ENCODE results near the gene ALOX12B.
"Not testable (repeated sequence)": the region's sequence is repeated elsewhere in the genome, so short reads cannot be mapped to it uniquely, and the experiment has no call there.

Gene ALOX12B

GRCh38 chr17:8119581-8120519 lies 32.3 kb upstream of the ALOX12B start:
- DNase-seq: peak; percentile 95
- in situ Hi-C loops (cut with HindIII; ENCODE audit: low pct_ligation_motif_present, low pct_unique_long_range_greater_than_20kb, low sequenced_read_pairs): no loop called here

GRCh38 chr17:8118769-8119580 lies 31.5 kb upstream of the ALOX12B start:
- in situ Hi-C loops (cut with HindIII; ENCODE audit: low pct_ligation_motif_present, low pct_unique_long_range_greater_than_20kb, low sequenced_read_pairs): no loop called here
- DNase-seq: peak; percentile 88

- in situ Hi-C loops (cut with HindIII; ENCODE audit: low pct_ligation_motif_present, low pct_unique_long_range_greater_than_20kb, low sequenced_read_pairs): no loop called here
- peak; percentile 83 for DNase-seq
Observed at GRCh38 chr17:8117980-8118768, 30.7 kb upstream of the ALOX12B start, which contains the start of gene ALOXE3. TSS of gene ALOXE3 (minus strand) at chr17:8118514. CDS start at chr17:8117990, 524 bp downstream.

GRCh38 chr17:8117367-8117979 lies 30.0 kb upstream of the ALOX12B start:
- in situ Hi-C loops (cut with HindIII; ENCODE audit: low pct_ligation_motif_present, low pct_unique_long_range_greater_than_20kb, low sequenced_read_pairs): no loop called here
- peak; percentile 26 for DNase-seq

- in situ Hi-C loops (cut with HindIII; ENCODE audit: low pct_ligation_motif_present, low pct_unique_long_range_greater_than_20kb, low sequenced_read_pairs): no loop called here
- no peak for DNase-seq
Observed at GRCh38 chr17:8116776-8117175, 29.3 kb upstream of the ALOX12B start.

GRCh38 chr17:8110907-8111306 lies 23.4 kb upstream of the ALOX12B start:
- in situ Hi-C loops (cut with HindIII; ENCODE audit: low pct_ligation_motif_present, low pct_unique_long_range_greater_than_20kb, low sequenced_read_pairs): no loop called here
- no peak for DNase-seq

- in situ Hi-C loops (cut with HindIII; ENCODE audit: low pct_ligation_motif_present, low pct_unique_long_range_greater_than_20kb, low sequenced_read_pairs): no loop called here
- DNase-seq: no peak
Observed at GRCh38 chr17:8110456-8110804, 22.9 kb upstream of the ALOX12B start.

- in situ Hi-C loops (cut with HindIII; ENCODE audit: low pct_ligation_motif_present, low pct_unique_long_range_greater_than_20kb, low sequenced_read_pairs): no loop called here
- peak; percentile 57 for DNase-seq
Observed at GRCh38 chr17:8109661-8110455, 22.3 kb upstream of the ALOX12B start.

- in situ Hi-C loops (cut with HindIII; ENCODE audit: low pct_ligation_motif_present, low pct_unique_long_range_greater_than_20kb, low sequenced_read_pairs): no loop called here
- no peak for DNase-seq
Observed at GRCh38 chr17:8108972-8109660, 21.6 kb upstream of the ALOX12B start.

GRCh38 chr17:8106980-8107379 lies 19.5 kb upstream of the ALOX12B start:
- in situ Hi-C loops (cut with HindIII; ENCODE audit: low pct_ligation_motif_present, low pct_unique_long_range_greater_than_20kb, low sequenced_read_pairs); DNase-seq: not testable (repeated sequence)

GRCh38 chr17:8105957-8106398 lies 18.5 kb upstream of the ALOX12B start:
- in situ Hi-C loops (cut with HindIII; ENCODE audit: low pct_ligation_motif_present, low pct_unique_long_range_greater_than_20kb, low sequenced_read_pairs): no loop called here
- DNase-seq: no peak

GRCh38 chr17:8104911-8105310 lies 17.4 kb upstream of the ALOX12B start:
- in situ Hi-C loops (cut with HindIII; ENCODE audit: low pct_ligation_motif_present, low pct_unique_long_range_greater_than_20kb, low sequenced_read_pairs): no loop called here

GRCh38 chr17:8103549-8103948 lies 16.0 kb upstream of the ALOX12B start:
- in situ Hi-C loops (cut with HindIII; ENCODE audit: low pct_ligation_motif_present, low pct_unique_long_range_greater_than_20kb, low sequenced_read_pairs): no loop called here

More at GRCh38 chr17:8104911-8105310, 17.4 kb upstream of the ALOX12B start:
- no peak for DNase-seq

GRCh38 chr17:8101721-8102120 lies 14.2 kb upstream of the ALOX12B start:
- in situ Hi-C loops (cut with HindIII; ENCODE audit: low pct_ligation_motif_present, low pct_unique_long_range_greater_than_20kb, low sequenced_read_pairs): no loop called here
- DNase-seq: no peak

More at GRCh38 chr17:8103549-8103948, 16.0 kb upstream of the ALOX12B start:
- DNase-seq: no peak

GRCh38 chr17:8100763-8101162 lies 13.2 kb upstream of the ALOX12B start:
- DNase-seq: no peak
- in situ Hi-C loops (cut with HindIII; ENCODE audit: low pct_ligation_motif_present, low pct_unique_long_range_greater_than_20kb, low sequenced_read_pairs): no loop called here

- in situ Hi-C loops (cut with HindIII; ENCODE audit: low pct_ligation_motif_present, low pct_unique_long_range_greater_than_20kb, low sequenced_read_pairs): no loop called here
- DNase-seq: no peak
Observed at GRCh38 chr17:8100111-8100510, 12.6 kb upstream of the ALOX12B start.

GRCh38 chr17:8096541-8096940 lies 9.0 kb upstream of the ALOX12B start:
- no peak for DNase-seq
- in situ Hi-C loops (cut with HindIII; ENCODE audit: low pct_ligation_motif_present, low pct_unique_long_range_greater_than_20kb, low sequenced_read_pairs): no loop called here
